ENCODE measurements around the gene NPC1.

NPC1 gene

GRCh38 chr18:23572012-23572411 is 14.3 kb downstream of the NPC1 start:
- TF ChIP-seq CTCF (IDR thresholded peaks at IDR 0.05) = no peak

- TF ChIP-seq CTCF (IDR thresholded peaks at IDR 0.05) = no peak
These were observed 15.3 kb downstream of the NPC1 start for GRCh38 chr18:23570912-23571504.

GRCh38 chr18:23569299-23570063 is 16.8 kb downstream of the NPC1 start:
- no peak for TF ChIP-seq CTCF (IDR thresholded peaks at IDR 0.05)

- no peak for TF ChIP-seq CTCF (IDR thresholded peaks at IDR 0.05)
These were observed 17.8 kb downstream of the NPC1 start for GRCh38 chr18:23568281-23569138.

GRCh38 chr18:23567671-23568070 is 18.6 kb downstream of the NPC1 start:
- TF ChIP-seq CTCF (IDR thresholded peaks at IDR 0.05) = no peak

GRCh38 chr18:23565916-23566547 is 20.3 kb downstream of the NPC1 start:
- TF ChIP-seq CTCF (IDR thresholded peaks at IDR 0.05) = no peak

GRCh38 chr18:23563377-23564043 is 22.8 kb downstream of the NPC1 start:
- no peak for TF ChIP-seq CTCF (IDR thresholded peaks at IDR 0.05)

Measured in LNCAP (cell line).